ENCODE measurements around the gene CDKL1.

GRCh38 chr14:50339178-50339804, 57.4 kb downstream of the CDKL1 start:
- TF ChIP-seq, protein P1, sequence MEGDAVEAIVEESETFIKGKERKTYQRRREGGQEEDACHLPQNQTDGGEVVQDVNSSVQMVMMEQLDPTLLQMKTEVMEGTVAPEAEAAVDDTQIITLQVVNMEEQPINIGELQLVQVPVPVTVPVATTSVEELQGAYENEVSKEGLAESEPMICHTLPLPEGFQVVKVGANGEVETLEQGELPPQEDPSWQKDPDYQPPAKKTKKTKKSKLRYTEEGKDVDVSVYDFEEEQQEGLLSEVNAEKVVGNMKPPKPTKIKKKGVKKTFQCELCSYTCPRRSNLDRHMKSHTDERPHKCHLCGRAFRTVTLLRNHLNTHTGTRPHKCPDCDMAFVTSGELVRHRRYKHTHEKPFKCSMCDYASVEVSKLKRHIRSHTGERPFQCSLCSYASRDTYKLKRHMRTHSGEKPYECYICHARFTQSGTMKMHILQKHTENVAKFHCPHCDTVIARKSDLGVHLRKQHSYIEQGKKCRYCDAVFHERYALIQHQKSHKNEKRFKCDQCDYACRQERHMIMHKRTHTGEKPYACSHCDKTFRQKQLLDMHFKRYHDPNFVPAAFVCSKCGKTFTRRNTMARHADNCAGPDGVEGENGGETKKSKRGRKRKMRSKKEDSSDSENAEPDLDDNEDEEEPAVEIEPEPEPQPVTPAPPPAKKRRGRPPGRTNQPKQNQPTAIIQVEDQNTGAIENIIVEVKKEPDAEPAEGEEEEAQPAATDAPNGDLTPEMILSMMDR (IDR thresholded peaks at IDR 0.05), result no peak
- TF ChIP-seq EZH2 (IDR thresholded peaks at IDR 0.05) (no peak), EZH2phosphoT487 (IDR thresholded peaks at IDR 0.05) (no peak)
